SH-SY5Y (cell line): Measurements from ENCODE around the gene TMEM14B.

Experiments
- GATA2 ChIP-seq: IDR thresholded peaks from 2 replicates; pipeline ENCODE4 v1.6.1; 2011; ENCODE audit warnings: mild to moderate bottlenecking, low read depth, low read length
- GATA3 ChIP-seq: IDR thresholded peaks from 2 replicates; pipeline ENCODE4 v1.6.1; 2011; ENCODE audit warnings: low read depth, mild to moderate bottlenecking, low read length, moderate library complexity

DNA sequence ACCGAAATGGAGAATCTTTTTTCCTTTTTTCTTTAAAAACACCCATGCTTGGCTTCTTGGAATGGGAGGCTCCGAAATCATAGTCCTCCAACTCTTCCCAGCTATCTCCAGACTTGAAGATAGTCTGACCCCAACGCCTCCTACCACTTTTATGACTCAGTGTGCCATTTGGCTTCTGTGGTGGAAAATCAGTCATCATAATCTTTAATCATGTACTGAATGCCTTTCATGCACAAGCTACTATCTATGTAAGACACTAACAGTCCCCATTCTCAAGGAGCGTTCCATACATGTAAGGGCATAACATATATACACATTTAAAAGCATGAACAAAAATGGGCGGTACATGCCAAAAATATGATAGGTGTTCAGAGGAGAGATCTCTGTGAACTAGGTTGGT lies 44.1 kb downstream of the TMEM14B start:
- TF ChIP-seq GATA2 (no peak), GATA3 (no peak)
